ENCODE measurements around the gene USP21.
"Not testable (repeated sequence)": the region's sequence is repeated elsewhere in the genome, so short reads cannot be mapped to it uniquely, and the experiment has no call there.

The USP21 gene

GRCh38 chr1:161159087-161159912, at the start of gene USP21:
TSS of gene USP21 (plus strand) at chr1:161159500. CDS start at chr1:161160641, 1,141 bp downstream.
- DNase-seq (ENCODE audit: low read depth in 2 of 2) = peak; percentile 81 to 88

- DNase-seq (ENCODE audit: low read depth in 2 of 2) = no peak
Observed at GRCh38 chr1:161111117-161111516, 48.2 kb upstream of the USP21 start.

GRCh38 chr1:161111527-161111926, 47.8 kb upstream of the USP21 start:
- DNase-seq (ENCODE audit: low read depth in 2 of 2) = no peak

GRCh38 chr1:161113915-161114314, 45.4 kb upstream of the USP21 start:
- no peak for DNase-seq (ENCODE audit: low read depth in 2 of 2)

- no peak for DNase-seq (ENCODE audit: low read depth in 2 of 2)
Observed at GRCh38 chr1:161114556-161114955, 44.7 kb upstream of the USP21 start.

GRCh38 chr1:161115132-161115711, 44.1 kb upstream of the USP21 start:
- DNase-seq (ENCODE audit: low read depth in 2 of 2) = no peak

GRCh38 chr1:161115961-161116360, 43.3 kb upstream of the USP21 start:
- DNase-seq (ENCODE audit: low read depth in 2 of 2) = not testable (repeated sequence)

GRCh38 chr1:161117759-161118581, 41.3 kb upstream of the USP21 start, which contains the start of the genes NIT1 and PFDN2:
TSS of gene NIT1 (plus strand) at chr1:161118105. CDS start at chr1:161118177, 72 bp downstream.
TSS of gene PFDN2 (minus strand) at chr1:161118037. CDS start at chr1:161118026, 11 bp downstream.
- peak; percentile 68 to 71 for DNase-seq (ENCODE audit: low read depth in 2 of 2)

GRCh38 chr1:161119092-161119903, 40.0 kb upstream of the USP21 start:
- DNase-seq (ENCODE audit: low read depth in 2 of 2) = peak in 1 of 2 donors; percentile 18

GRCh38 chr1:161121042-161121650, 38.2 kb upstream of the USP21 start:
- no peak for DNase-seq (ENCODE audit: low read depth in 2 of 2)

- no peak for DNase-seq (ENCODE audit: low read depth in 2 of 2)
Observed at GRCh38 chr1:161121834-161122233, 37.5 kb upstream of the USP21 start.

GRCh38 chr1:161122967-161123366, 36.3 kb upstream of the USP21 start:
- DNase-seq (ENCODE audit: low read depth in 2 of 2) = no peak

- DNase-seq (ENCODE audit: low read depth in 2 of 2) = no peak
Observed at GRCh38 chr1:161127649-161128048, 31.7 kb upstream of the USP21 start.

GRCh38 chr1:161128591-161129420, 30.5 kb upstream of the USP21 start:
- no peak for DNase-seq (ENCODE audit: low read depth in 2 of 2)

GRCh38 chr1:161130266-161130665, 29.0 kb upstream of the USP21 start:
- DNase-seq (ENCODE audit: low read depth in 2 of 2) = no peak

GRCh38 chr1:161131523-161132409, 27.5 kb upstream of the USP21 start:
- DNase-seq (ENCODE audit: low read depth in 2 of 2) = no peak

GRCh38 chr1:161132410-161133219, 26.7 kb upstream of the USP21 start, which contains the start of gene DEDD:
TSS of gene DEDD (minus strand) at chr1:161132667. CDS start at chr1:161124462, 8,205 bp downstream.
- peak; percentile 72 to 78 for DNase-seq (ENCODE audit: low read depth in 2 of 2)

GRCh38 chr1:161133220-161133740, 26.0 kb upstream of the USP21 start:
- DNase-seq (ENCODE audit: low read depth in 2 of 2) = no peak

Measured in stimulated activated CD8-positive, alpha-beta memory T cell treated with anti-CD3 and anti-CD28 coated beads, Interleukin-2, amount 100 ng/mL, for 1 hour (primary cell).